Brain microvascular endothelial cell (primary cell): ENCODE measurements around the gene SCRN1.

Experiments
- DNase-seq: peaks from one replicate; pipeline ENCODE4 v3.0.0-alpha.2; 2020
- H3K27ac ChIP-seq: fragments of 250-450 bp; sonication (Bioruptor Pico); 2 replicates; pipeline ENCODE4 v1.5.1; 2020; ENCODE audit warnings: mild to moderate bottlenecking, moderate library complexity
- H3K27me3 ChIP-seq: fragments of 250-450 bp; sonication (Bioruptor Pico); replicated peaks from 2 replicates; pipeline ENCODE4 v1.5.1; 2020; ENCODE audit warnings: mild to moderate bottlenecking
- H3K36me3 ChIP-seq: fragments of 250-450 bp; sonication (Bioruptor Pico); replicated peaks from 2 replicates; pipeline ENCODE4 v1.5.1; 2020; ENCODE audit warnings: mild to moderate bottlenecking
- H3K4me3 ChIP-seq: 2 replicates; pipeline ENCODE4 v1.5.1; 2011; ENCODE audit warnings: low read depth, mild to moderate bottlenecking, control low read depth, low read length, moderate library complexity
- in situ Hi-C: cut with HindIII; loops from 2 replicates; pipeline ENCODE4 v1.10.0; 2017; ENCODE audit warnings: low sequenced_read_pairs, low pct_ligation_motif_present
- TF ChIP-seq, protein P1 (sequence below): IDR thresholded peaks from 2 replicates; pipeline ENCODE4 v1.5.1; 2011; ENCODE audit warnings: low read depth, mild to moderate bottlenecking, moderate library complexity, low read length, control low read depth, inconsistent platforms; ENCODE audit errors: missing control alignments

The SCRN1 gene

DNA sequence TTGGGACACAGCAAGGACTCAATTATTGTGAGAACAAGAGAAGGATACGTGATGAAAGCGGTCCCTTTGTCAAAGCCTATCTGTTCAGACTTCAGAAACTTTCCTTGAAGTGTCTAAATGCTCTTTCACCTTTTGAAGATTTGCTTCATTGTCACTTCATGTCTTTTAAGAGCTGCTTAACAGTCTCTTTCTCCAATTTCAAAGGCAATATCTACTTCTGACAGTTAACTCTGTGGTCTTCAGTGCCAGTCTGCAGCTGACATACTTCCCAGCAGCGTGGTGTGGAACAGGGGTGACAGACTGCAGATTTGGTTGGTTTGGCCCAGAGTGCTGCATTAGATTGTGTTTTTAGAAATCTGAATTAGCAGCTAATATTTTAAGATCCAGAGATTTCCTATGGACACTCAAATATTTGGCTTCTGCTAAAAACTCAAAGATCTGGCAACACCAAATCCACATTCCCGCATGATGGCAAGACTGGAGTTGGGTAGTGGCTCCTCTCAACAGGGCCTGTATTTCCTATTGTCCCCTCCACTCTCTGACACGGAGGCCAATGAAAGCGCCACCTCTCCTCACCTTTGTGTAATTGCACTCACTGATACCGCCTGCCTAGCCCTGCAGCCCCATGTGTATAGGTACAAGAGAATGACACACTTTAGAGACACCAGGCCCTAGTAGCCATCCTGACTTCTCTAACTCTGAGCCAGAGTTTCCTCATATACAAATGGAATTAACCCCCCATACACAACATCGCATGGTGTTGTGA, 11.5 kb downstream of the SCRN1 start:
- no peaks in the 10 kb centered on the region for H3K27me3 ChIP-seq
- in situ Hi-C loops, result no loop called here
- no peaks in the 10 kb centered on the region for H3K36me3 ChIP-seq
- H3K27ac ChIP-seq, result no peak overlapping the region
- DNase-seq, result no peak
- H3K4me3 ChIP-seq, result no peak overlapping the region
- TF ChIP-seq, protein P1, sequence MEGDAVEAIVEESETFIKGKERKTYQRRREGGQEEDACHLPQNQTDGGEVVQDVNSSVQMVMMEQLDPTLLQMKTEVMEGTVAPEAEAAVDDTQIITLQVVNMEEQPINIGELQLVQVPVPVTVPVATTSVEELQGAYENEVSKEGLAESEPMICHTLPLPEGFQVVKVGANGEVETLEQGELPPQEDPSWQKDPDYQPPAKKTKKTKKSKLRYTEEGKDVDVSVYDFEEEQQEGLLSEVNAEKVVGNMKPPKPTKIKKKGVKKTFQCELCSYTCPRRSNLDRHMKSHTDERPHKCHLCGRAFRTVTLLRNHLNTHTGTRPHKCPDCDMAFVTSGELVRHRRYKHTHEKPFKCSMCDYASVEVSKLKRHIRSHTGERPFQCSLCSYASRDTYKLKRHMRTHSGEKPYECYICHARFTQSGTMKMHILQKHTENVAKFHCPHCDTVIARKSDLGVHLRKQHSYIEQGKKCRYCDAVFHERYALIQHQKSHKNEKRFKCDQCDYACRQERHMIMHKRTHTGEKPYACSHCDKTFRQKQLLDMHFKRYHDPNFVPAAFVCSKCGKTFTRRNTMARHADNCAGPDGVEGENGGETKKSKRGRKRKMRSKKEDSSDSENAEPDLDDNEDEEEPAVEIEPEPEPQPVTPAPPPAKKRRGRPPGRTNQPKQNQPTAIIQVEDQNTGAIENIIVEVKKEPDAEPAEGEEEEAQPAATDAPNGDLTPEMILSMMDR, result no peak

DNA sequence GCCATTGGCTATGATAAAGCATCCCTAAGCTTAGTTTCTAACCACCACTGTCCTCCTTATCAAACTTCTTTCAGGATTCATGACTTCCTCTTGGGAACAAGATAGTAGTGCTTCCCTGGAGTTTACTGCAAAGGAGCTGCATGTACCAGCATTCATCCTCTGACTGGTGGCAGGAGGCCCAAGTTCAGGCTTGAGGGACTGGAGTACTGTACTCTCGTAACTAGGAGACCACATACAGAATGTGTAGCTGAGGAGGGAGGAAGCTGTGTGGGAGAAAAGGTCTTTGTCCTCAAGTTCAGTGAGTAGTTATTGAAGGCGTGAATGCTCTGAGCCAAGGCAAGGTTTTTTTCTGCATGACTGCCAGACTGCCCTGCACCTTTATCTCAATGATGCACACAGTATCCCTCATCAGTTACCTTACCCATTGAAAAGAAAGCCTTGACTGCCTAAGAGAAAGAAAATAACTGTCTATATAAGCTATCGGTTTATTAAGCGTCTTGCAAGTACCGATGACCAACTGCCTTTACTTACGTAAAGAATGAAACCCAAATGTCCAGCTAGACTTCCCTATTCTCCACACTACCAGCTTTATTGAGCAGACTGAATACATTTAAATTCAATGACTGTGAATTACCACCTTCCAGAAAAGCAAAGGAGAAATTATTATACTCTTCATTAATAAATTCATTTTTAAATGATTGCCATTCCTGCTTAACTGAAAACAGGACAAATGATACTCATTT, 12.8 kb downstream of the SCRN1 start:
- no peak overlapping the region for H3K4me3 ChIP-seq
- no peak for DNase-seq
- in situ Hi-C loops, result no loop called here

DNA sequence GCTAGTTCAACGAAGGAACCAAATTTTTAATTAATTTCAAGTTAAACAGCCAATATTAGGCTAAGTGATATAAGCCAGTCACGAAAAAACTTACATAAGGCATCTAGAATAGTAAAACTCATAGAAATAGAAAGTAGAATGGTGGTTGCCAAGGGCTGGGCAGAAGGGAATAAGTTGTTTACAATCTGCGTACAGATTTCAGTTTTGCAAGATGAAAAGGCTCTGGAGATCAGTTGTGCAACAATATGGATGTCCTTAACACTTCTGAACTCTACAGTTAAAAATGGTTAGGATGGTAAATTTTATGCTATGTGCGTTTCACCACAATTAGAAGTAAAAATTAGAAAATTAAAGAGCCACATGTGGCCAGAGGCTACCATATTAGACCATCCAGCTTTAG, 13.3 kb downstream of the SCRN1 start:
- in situ Hi-C loops, result no loop called here
- H3K36me3 ChIP-seq, result no peaks in the 10 kb centered on the region
- DNase-seq, result no peak
- TF ChIP-seq, protein P1, result no peak
- no peak overlapping the region for H3K27ac ChIP-seq
- no peak overlapping the region for H3K4me3 ChIP-seq
- H3K27me3 ChIP-seq, result no peaks in the 10 kb centered on the region

More for the DNA sequence above, 12.8 kb downstream of the SCRN1 start:
- Histone ChIP-seq H3K36me3 (no peaks in the 10 kb centered on the region), H3K27me3 (no peaks in the 10 kb centered on the region), H3K27ac (no peak overlapping the region)
- TF ChIP-seq, protein P1, result no peak

DNA sequence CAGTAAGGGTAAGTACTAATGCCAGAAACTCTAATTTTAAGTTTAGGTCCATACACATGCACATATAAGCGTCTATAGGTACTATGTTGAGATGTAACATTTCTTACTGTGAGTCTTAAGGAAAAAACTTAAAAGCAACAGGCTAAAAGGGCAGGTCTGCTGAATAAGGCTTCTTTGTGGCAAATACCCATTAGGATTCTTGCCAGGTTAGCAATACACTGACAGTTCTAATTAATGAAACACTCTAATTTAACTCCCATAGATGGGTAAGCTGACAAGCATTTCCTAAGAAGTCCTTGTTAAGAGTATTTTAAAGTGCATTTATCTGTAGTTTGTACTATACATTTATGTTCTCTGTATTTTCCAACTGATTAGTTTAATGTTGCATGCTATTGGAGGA, 14.0 kb downstream of the SCRN1 start:
- no peak overlapping the region for H3K27ac ChIP-seq
- TF ChIP-seq, protein P1, result no peak
- in situ Hi-C loops, result no loop called here
- no peaks in the 10 kb centered on the region for H3K27me3 ChIP-seq
- no peaks in the 10 kb centered on the region for H3K36me3 ChIP-seq
- H3K4me3 ChIP-seq, result no peak overlapping the region
- no peak for DNase-seq

DNA sequence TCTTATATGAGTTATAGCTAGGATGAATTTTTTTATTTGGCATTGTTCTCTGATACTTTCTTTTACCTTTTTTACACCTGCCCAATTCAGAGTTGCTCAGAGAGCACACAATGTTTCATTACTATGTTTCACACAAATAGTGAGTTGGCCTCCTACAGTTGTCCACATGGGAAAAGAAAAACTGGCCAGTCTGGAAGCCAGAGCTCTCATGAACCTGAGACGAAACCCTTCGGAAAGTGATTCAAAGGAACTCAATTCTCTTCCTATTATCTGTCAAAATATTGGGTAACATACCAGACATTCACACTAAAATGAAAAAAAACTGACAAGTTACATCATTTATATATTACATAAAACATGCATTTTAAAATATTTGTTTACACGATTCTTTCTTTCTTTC, 15.3 kb downstream of the SCRN1 start:
- TF ChIP-seq, protein P1, result no peak
- in situ Hi-C loops, result no loop called here
- H3K4me3 ChIP-seq, result no peak overlapping the region
- no peak overlapping the region for H3K27ac ChIP-seq
- no peaks in the 10 kb centered on the region for H3K36me3 ChIP-seq
- no peak for DNase-seq
- no peaks in the 10 kb centered on the region for H3K27me3 ChIP-seq
